ENCODE measurements around the gene CYYR1.

GRCh38 chr21:26591543-26591942 lies 18.5 kb upstream of the CYYR1 start:
- TF ChIP-seq CTCF (IDR thresholded peaks at IDR 0.05) (no peak), POLR2A (IDR thresholded peaks at IDR 0.05) (no peak)
